Sigmoid colon (tissue), 4 donors: ENCODE measurements around the gene TEN1.

ENCODE experiments used
- POLR2A ChIP-seq, 2 donors: fragments of 450-650 bp; IDR thresholded peaks; one replicate each; pipeline ENCODE4 v1.6.1; 2016; ENCODE audit warnings: antibody characterized with exemption in 2 of 2, mild to moderate bottlenecking in 2 of 2, moderate library complexity in 2 of 2
- POLR2AphosphoS5 ChIP-seq, 4 donors: sonication (generic); formaldehyde crosslinking; IDR thresholded peaks; one replicate each; pipeline ENCODE4 v1.6.1; 2017; ENCODE audit warnings: antibody characterized with exemption in 4 of 4
- TF ChIP-seq, protein P1 (sequence below), 4 experiments: fragments of 450-650 bp in 3 of 4; fragments of 200-600 bp in 1 of 4; IDR thresholded peaks; one replicate each; pipeline ENCODE4 v1.5.1; 2016 to 2019; ENCODE audit warnings: antibody characterized with exemption in 4 of 4, mild to moderate bottlenecking in 3 of 4, moderate library complexity in 2 of 4

DNA sequence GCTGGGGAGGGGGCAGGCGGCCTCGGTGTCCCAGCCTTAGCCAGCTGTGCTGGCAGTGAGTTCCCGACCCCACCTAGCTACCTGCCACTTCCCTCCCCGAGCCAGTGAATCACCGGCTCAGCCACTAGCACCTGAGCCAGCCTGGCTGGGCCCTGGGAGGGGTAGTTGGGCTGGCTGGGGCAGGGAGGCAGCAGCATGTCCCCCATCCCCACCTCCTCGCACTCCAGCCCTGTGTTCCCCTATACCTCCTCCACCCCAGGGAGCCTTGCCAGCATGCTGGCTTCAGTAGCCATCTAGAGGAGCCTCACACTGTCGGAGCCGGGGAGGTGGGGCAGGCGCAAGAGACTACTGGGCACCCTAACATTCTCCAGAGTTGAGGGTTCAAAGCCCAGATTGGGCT is 45.3 kb downstream of the TEN1 start:
- TF ChIP-seq, protein P1, sequence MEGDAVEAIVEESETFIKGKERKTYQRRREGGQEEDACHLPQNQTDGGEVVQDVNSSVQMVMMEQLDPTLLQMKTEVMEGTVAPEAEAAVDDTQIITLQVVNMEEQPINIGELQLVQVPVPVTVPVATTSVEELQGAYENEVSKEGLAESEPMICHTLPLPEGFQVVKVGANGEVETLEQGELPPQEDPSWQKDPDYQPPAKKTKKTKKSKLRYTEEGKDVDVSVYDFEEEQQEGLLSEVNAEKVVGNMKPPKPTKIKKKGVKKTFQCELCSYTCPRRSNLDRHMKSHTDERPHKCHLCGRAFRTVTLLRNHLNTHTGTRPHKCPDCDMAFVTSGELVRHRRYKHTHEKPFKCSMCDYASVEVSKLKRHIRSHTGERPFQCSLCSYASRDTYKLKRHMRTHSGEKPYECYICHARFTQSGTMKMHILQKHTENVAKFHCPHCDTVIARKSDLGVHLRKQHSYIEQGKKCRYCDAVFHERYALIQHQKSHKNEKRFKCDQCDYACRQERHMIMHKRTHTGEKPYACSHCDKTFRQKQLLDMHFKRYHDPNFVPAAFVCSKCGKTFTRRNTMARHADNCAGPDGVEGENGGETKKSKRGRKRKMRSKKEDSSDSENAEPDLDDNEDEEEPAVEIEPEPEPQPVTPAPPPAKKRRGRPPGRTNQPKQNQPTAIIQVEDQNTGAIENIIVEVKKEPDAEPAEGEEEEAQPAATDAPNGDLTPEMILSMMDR (IDR thresholded peaks at IDR 0.05), result no peak
- TF ChIP-seq POLR2AphosphoS5 (IDR thresholded peaks at IDR 0.05) (no peak), POLR2A (IDR thresholded peaks at IDR 0.05) (no peak)
